ENCODE results near the gene UBP1.
"Not testable (repeated sequence)": the region's sequence is repeated elsewhere in the genome, so short reads cannot be mapped to it uniquely, and the experiment has no call there.

Gene UBP1

GRCh38 chr3:33440328-33441224 is at the start of gene UBP1:
Gene UBP1, minus strand, starts transcription at chr3:33440405. Its CDS starts 557 bp downstream, at chr3:33439848.
- peak; percentile 99 for DNase-seq

GRCh38 chr3:33488683-33489082 is 48.5 kb upstream of the UBP1 start:
- DNase-seq: no peak

GRCh38 chr3:33488246-33488645 is 48.0 kb upstream of the UBP1 start:
- no peak for DNase-seq

- no peak for DNase-seq
Observed at GRCh38 chr3:33482111-33482521, 41.9 kb upstream of the UBP1 start.

- no peak for DNase-seq
Observed at GRCh38 chr3:33474896-33475295, 34.7 kb upstream of the UBP1 start.

GRCh38 chr3:33473813-33474212 is 33.6 kb upstream of the UBP1 start:
- DNase-seq: no peak

- no peak for DNase-seq
Observed at GRCh38 chr3:33467786-33468185, 27.6 kb upstream of the UBP1 start.

- DNase-seq: no peak
Observed at GRCh38 chr3:33461097-33461496, 20.9 kb upstream of the UBP1 start.

- DNase-seq: not testable (repeated sequence)
Observed at GRCh38 chr3:33459577-33459976, 19.4 kb upstream of the UBP1 start.

- no peak for DNase-seq
Observed at GRCh38 chr3:33458446-33458845, 18.2 kb upstream of the UBP1 start.

- DNase-seq: no peak
Observed at GRCh38 chr3:33456756-33457155, 16.6 kb upstream of the UBP1 start.

GRCh38 chr3:33453331-33453761 is 13.1 kb upstream of the UBP1 start:
- DNase-seq: no peak

GRCh38 chr3:33451994-33452393 is 11.8 kb upstream of the UBP1 start:
- not testable (repeated sequence) for DNase-seq

- DNase-seq: no peak
Observed at GRCh38 chr3:33447958-33448357, 7.8 kb upstream of the UBP1 start.

GRCh38 chr3:33447256-33447625 is 7.0 kb upstream of the UBP1 start:
- not testable (repeated sequence) for DNase-seq

GRCh38 chr3:33442190-33442589 is 2.0 kb upstream of the UBP1 start:
- DNase-seq: no peak

- DNase-seq: no peak
Observed at GRCh38 chr3:33441225-33441976, 1.2 kb upstream of the UBP1 start.

- peak; percentile 39 to 42 for DNase-seq
Observed at GRCh38 chr3:33439546-33440327, 468 bp downstream of the UBP1 start.

- no peak for DNase-seq
Observed at GRCh38 chr3:33438881-33439545, 1.2 kb downstream of the UBP1 start.

GRCh38 chr3:33438284-33438668 is 1.9 kb downstream of the UBP1 start:
- no peak for DNase-seq

GRCh38 chr3:33437556-33438283 is 2.5 kb downstream of the UBP1 start:
- DNase-seq: no peak

GRCh38 chr3:33433843-33434242 is 6.4 kb downstream of the UBP1 start:
- no peak for DNase-seq
